SIG-M5 treated with dmso at 0.1 percent for 504 hours (cell line): ENCODE data around the gene DNAJC4.
"Not testable (repeated sequence)": the region's sequence is repeated elsewhere in the genome, so short reads cannot be mapped to it uniquely, and the experiment has no call there.

ENCODE experiments used
- DNase-seq: peaks from one replicate; lab custom pipeline; 2025; ENCODE audit not compliant: unreplicated experiment; lab: John Stamatoyannopoulos, UW

Gene DNAJC4

DNA sequence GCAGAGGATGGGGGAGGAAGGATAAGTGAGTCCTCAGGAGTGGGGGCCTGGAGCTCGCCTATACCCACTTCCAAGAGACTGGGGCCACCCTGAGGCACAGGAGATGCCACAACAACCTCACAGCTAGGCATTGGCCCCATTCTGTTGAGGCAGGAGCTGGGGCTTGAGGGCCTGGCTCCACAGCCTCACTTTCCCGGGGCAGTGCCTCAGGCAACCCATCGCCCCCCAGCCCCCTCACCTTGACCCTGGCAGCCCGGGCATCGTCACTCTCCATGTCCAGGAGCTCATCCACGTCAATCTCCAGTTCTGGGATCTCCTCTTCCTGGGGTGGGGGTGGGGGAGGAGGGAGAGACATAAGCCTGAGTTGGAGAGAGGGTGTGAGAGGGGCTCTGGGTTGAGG is 14.6 kb downstream of the DNAJC4 start:
- DNase-seq = no peak

DNA sequence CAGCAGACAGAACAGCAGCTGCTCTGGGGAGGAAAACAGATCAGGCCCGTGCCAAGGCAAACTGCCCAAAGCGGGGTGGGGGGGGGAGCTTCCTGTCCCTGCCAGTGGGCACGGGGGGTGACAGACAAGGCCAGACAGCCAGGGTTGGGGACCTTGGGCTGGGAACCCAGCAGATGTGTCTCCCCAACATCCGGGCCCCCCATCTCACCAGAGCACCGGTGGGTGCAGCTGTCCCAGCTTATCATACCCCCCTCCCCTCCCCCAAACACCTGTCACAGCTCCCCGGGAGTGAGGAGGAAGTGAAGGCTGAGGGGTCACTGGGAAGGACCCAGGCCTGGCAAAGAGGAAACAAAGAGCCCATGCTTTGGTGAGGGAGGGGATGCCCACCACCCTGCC is 15.1 kb downstream of the DNAJC4 start:
- peak; percentile 41 for DNase-seq

GRCh38 chr11:64245797-64246620 is 15.7 kb downstream of the DNAJC4 start:
- DNase-seq = peak; percentile 60

DNA sequence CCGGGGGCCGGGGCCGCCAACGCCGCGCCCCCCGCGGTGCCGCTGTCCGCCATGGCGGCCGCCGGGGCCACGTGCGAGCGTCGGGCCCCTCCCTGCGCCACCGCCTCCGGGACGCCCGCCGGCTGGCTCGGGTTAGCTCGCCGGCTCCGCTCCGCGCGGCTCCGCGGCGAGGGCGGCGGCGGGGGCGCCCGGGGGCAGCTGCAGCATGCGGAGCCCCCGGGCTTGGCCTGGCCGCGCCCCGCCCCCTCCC is 16.2 kb downstream of the DNAJC4 start:
- DNase-seq = not testable (repeated sequence)

DNA sequence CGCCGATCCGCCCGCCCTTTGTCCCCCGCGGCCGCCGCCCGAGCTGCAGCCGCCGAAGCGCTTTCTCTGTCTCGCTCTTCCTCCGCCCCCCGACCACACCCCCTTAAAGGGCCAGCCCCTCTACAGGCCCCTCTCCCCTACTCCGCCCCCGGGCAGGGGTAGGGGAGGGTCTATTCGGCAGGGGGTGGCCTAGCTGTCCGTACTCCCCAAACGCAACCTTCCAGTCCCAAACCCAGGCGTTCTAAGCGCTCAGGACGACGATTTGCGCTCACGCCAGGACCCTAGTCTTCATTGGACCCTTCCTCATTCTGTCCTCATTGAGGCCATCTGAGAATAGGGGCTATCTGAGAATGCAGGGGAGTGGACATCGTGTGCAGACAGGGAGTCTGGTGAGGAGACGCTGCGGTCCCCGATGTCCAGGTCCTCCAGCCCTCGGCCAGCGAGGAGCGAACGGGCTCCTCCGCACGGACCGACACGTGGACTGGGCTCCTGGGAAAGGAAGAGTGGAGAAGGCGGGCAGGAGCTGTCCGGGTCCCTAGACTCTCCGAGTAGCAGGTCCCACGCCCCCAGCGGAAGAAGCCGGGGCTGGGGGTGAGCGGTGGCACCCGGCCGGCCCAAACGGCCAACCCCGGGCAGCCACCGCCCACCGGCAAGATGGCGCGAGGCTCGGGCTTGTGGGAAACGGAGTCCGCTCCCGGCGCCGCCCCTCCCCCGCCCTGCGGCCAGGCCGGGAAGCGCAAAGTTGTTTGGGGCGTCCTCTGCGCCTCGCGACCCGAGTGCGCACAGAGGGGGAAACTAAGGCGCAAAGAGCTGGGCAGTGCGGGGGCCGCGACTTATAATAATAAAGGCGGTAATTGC is 16.8 kb downstream of the DNAJC4 start, which contains the start of gene PPP1R14B:
TSS of gene PPP1R14B (minus strand) at position 73 of the 858 bp plus-strand sequence. CDS start 270 bp downstream, outside the sequence.
- peak; percentile 80 for DNase-seq

DNA sequence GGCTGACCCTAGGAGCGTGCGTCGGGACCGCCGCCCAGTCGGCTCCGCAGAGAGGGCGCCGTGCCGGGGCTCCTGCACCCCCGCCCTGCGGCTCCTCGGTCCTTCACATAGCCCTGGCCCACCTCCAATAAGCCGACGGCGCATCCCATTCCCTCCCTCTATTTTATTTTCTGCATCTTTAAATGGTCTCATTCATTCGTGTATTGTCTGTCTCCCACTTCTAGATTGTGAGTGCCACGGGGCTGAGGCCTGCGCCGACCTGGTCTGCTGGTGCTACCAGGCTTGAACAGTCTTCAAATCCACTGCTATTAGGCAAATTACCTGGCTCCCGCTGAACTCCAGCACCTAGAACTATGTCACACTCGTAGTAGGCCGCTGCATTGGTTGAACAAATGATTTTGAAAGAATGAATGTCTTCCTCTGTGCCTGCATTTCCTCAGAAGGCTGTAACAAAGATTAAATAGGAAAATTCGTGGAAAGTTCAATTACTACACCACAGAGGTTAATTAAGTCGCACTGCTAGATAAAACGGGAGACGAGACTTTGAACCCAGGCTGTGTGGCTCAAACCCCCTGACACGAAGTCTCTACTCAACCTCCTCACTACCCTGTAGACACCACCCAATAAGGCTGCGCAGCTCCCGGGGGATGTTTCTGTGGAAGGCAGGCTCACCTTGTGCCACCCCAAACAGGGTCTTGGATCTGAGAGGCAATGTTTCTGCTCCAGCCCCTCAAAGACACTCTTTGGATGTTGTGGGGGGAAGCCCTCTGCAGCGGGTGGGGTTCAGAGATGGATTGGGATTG is 17.6 kb downstream of the DNAJC4 start:
- DNase-seq = no peak

GRCh38 chr11:64248578-64248977 is 18.2 kb downstream of the DNAJC4 start:
- DNase-seq = no peak

- no peak for DNase-seq
Observed at GRCh38 chr11:64249038-64249437, 18.7 kb downstream of the DNAJC4 start.

- no peak for DNase-seq
Observed at GRCh38 chr11:64249563-64250414, 19.4 kb downstream of the DNAJC4 start.

DNA sequence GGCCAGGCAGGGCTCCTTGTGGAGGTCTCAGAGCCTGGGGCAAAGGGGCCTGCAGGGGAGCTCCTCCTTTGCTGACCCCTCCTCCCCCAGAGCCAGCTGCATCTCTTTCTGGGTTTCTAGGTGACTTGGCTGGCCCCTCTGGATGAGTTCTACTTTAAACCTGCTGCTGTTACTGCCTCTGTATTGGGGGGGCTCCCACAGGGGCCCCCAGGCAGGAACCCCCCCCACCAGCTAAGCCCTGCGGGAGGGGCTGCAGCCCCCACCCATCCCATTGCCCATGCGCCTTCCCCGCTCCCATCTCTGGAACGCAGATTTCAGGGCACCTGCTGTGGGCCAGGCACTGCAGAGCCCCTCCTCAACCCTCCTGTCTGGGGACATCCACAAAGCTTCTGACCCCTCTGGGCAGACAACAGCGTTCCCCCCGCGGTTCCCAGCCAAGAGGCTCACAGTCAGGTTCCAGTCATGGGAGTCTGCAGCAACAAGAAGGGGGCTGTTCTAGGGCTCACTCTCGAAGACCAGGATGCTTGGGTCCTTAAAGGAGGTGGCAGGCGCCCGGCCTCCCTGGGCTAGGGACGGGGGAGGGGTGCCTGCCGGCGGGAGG is 20.2 kb downstream of the DNAJC4 start:
- DNase-seq = no peak

DNA sequence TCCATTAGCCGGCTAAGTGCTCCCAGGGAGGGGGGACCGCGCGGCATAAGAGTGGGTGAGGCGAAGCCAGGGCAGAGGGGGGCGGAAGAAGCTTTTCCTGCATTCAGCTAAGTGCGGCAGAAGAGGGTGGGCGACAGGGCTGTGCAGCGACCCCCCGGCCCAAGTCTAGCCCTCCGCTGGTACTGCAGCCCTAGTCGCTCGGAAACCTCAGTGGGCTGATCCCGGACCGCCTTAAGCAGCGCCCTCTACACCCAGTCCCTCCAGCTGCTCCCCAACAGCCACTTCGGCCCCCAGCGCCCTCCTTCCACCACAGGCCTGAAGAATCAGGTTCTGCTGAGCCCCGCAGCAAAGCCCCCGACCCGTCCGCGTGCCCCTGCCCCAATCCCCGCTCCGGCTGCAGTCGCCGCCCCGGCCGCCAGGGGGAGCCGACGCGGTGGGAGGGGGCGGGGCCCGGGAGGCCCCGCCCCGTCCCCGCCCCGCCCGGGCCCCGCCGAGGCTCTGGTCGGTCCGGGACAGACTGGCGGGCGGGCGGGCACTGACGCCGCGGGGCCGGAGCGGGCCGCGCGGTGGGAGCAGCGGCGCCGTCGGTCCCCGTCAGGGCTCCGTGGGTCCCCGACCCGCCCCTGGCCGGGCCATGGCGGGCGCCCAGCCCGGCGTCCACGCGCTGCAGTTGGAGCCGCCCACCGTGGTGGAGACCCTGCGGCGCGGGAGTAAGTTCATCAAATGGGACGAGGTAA is 20.8 kb downstream of the DNAJC4 start, which contains the start of gene PLCB3:
TSS of gene PLCB3 (plus strand) at position 515 of the 737 bp plus-strand sequence. CDS start at position 635, 120 bp downstream.
- DNase-seq = no peak

DNA sequence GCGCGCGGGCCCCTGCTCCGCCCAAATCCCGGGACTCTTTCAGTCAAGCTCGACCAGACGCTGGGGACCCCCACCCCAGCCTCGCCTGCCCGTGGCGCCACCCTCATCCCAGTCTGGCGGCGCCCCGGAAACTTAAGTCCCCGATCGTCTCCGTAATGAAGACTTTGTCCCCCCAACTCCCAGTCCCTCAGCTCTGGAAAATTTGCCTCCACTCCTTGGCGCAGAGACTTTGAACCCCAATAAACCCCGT is 21.3 kb downstream of the DNAJC4 start:
- DNase-seq = no peak

- peak; percentile 15 for DNase-seq
Observed at GRCh38 chr11:64252003-64252872, 21.9 kb downstream of the DNAJC4 start.

DNA sequence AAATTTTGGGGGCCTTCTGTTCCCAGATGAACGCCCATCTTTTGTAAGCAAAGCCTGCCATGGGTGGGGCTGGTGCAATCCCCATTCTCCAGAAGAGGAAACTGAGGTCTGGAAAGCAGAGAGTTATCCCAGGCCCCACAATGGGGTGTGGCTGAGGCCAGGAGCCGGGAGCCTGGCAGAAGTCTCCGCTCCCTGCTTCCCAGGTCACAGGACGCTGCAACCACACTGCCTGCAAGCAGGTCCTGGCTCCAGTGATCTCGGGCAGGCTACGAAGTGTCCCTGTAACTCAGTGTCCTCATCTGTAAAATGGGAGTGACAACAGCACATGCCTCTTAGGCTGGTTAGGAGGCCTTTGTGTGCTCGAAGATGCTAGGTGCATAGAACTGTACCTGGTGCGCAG is 22.7 kb downstream of the DNAJC4 start:
- DNase-seq = no peak

- no peak for DNase-seq
Observed at GRCh38 chr11:64253481-64253880, 23.1 kb downstream of the DNAJC4 start.

- DNase-seq = no peak
Observed at GRCh38 chr11:64254326-64254725, 24.0 kb downstream of the DNAJC4 start.

- DNase-seq = no peak
Observed at GRCh38 chr11:64255135-64256128, 25.1 kb downstream of the DNAJC4 start.
